ENCODE data around the gene CCDC167. TPM values are rescaled to one million over a fixed set of nuclear protein-coding genes. Genes with fewer than 3 reads are reported as not detected.

The CCDC167 gene
- total RNA-seq, 3 donors from 2014 or later (not counting 1 experiment from before 2014, with no cell fraction given), result 10.2 to 27.4 (median 19.4) TPM

- Histone ChIP-seq H3K9me3 (ENCODE audit: control insufficient read depth, insufficient read depth, low read length) (no peaks in the 10 kb centered on the region), H3K4me1 (ENCODE audit: control insufficient read depth, insufficient read depth, low read length) (peaks cover 38% of the 10 kb centered on the region), H3K4me3 (ENCODE audit: low read length) (no peak overlapping the region), H3K36me3 (ENCODE audit: control insufficient read depth, insufficient read depth, low read length) (peaks cover 4% of the 10 kb centered on the region), H3K27ac (ENCODE audit: low read length) (no peak overlapping the region), H3K27me3 (ENCODE audit: control insufficient read depth, insufficient read depth, low read length) (no peaks in the 10 kb centered on the region)
- no peaks in the 10 kb centered on the region for H3K27me3 Mint-ChIP-seq (ENCODE audit: low read depth in 2 of 2)
- H3K36me3 Mint-ChIP-seq, result no peaks in the 10 kb centered on the region
- H3K27ac Mint-ChIP-seq, result peak overlapping the region; percentile 22 to 29
- TF ChIP-seq CTCF (IDR thresholded peaks at IDR 0.05), result no peak
- DNase-seq, result peak in 1 of 2 donors; percentile 60
- intact Hi-C loops (cut with micrococcal nuclease), result no loop called here
- peaks cover 26 to 37% of the 10 kb centered on the region in 2 donors for H3K4me1 Mint-ChIP-seq
- no peak overlapping the region for H3K4me3 Mint-ChIP-seq
- 87% methylated on average over 12 of the region's 12 CpGs for WGBS (ENCODE audit: insufficient coverage)
- no peaks in the 10 kb centered on the region for H3K9me3 Mint-ChIP-seq
- ATAC-seq, result peak in 2 of 3 donors; percentile 28 to 43
Measured at GRCh38 chr6:37491171-37491829, 8.4 kb downstream of the CCDC167 start.

GRCh38 chr6:37490536-37491170, 9.0 kb downstream of the CCDC167 start:
- H3K36me3 Mint-ChIP-seq, result no peaks in the 10 kb centered on the region
- Histone ChIP-seq H3K9me3 (ENCODE audit: control insufficient read depth, insufficient read depth, low read length) (no peaks in the 10 kb centered on the region), H3K4me1 (ENCODE audit: control insufficient read depth, insufficient read depth, low read length) (peaks cover 38% of the 10 kb centered on the region), H3K27me3 (ENCODE audit: control insufficient read depth, insufficient read depth, low read length) (no peaks in the 10 kb centered on the region), H3K4me3 (ENCODE audit: low read length) (no peak overlapping the region), H3K36me3 (ENCODE audit: control insufficient read depth, insufficient read depth, low read length) (peaks cover 4% of the 10 kb centered on the region), H3K27ac (ENCODE audit: low read length) (peak overlapping the region; percentile 56)
- TF ChIP-seq CTCF (IDR thresholded peaks at IDR 0.05), result no peak
- DNase-seq (no peak), ATAC-seq (peak in 1 of 3 donors; percentile 5)
- H3K4me3 Mint-ChIP-seq, result no peak overlapping the region
- H3K4me1 Mint-ChIP-seq, result peaks cover 26 to 37% of the 10 kb centered on the region in 2 donors
- no peaks in the 10 kb centered on the region for H3K9me3 Mint-ChIP-seq
- no peaks in the 10 kb centered on the region for H3K27me3 Mint-ChIP-seq (ENCODE audit: low read depth in 2 of 2)
- WGBS (ENCODE audit: insufficient coverage), result 91% methylated on average over 9 of the region's 9 CpGs
- intact Hi-C loops (cut with micrococcal nuclease), result no loop called here
- peak overlapping the region; percentile 86 to 88 for H3K27ac Mint-ChIP-seq

- Histone ChIP-seq H3K4me3 (ENCODE audit: low read length) (no peak overlapping the region), H3K27me3 (ENCODE audit: control insufficient read depth, insufficient read depth, low read length) (no peaks in the 10 kb centered on the region), H3K4me1 (ENCODE audit: control insufficient read depth, insufficient read depth, low read length) (peaks cover 38% of the 10 kb centered on the region), H3K36me3 (ENCODE audit: control insufficient read depth, insufficient read depth, low read length) (peaks cover 10% of the 10 kb centered on the region), H3K27ac (ENCODE audit: low read length) (peak overlapping the region; percentile 56), H3K9me3 (ENCODE audit: control insufficient read depth, insufficient read depth, low read length) (no peaks in the 10 kb centered on the region)
- Mint-ChIP-seq H3K4me1 (peaks cover 26 to 37% of the 10 kb centered on the region in 2 donors), H3K27ac (peak overlapping the region; percentile 86 to 88), H3K36me3 (no peaks in the 10 kb centered on the region), H3K4me3 (no peak overlapping the region), H3K27me3 (ENCODE audit: low read depth in 2 of 2) (no peaks in the 10 kb centered on the region), H3K9me3 (no peaks in the 10 kb centered on the region)
- no peak for TF ChIP-seq CTCF (IDR thresholded peaks at IDR 0.05)
- DNase-seq, result peak in 1 of 2 donors; percentile 69
- ATAC-seq, result peak; percentile 45 to 65 (median 65)
- intact Hi-C loops (cut with micrococcal nuclease), result no loop called here
- WGBS (ENCODE audit: insufficient coverage), result 65% methylated on average over 10 of the region's 10 CpGs
Measured at GRCh38 chr6:37489697-37490336, 9.9 kb downstream of the CCDC167 start.
